ENCODE data around the gene RRAS2.

RRAS2 gene

DNA sequence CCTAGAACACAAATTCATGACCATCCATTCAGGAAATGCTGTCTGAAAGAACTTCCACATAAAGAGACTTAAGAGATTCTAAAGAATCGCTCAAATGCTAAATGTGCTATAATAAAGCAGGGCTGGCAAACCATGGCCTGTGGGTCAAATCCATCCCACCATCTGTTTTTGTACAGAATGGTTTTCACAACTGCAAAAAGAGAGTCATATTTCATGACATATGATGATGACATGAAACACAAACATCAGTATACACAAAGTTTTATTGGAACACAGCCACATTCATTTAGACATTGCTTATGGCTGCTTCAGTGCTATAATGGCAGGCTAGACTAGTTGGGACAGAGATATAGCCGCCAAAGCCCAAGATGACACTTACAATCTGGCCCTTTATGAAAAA is 85.1 kb downstream of the RRAS2 start:
- no peaks in the 10 kb centered on the region for H3K27me3 Mint-ChIP-seq
- ATAC-seq (no peak), DNase-seq (no peak)
- no peak overlapping the region for H3K4me3 Mint-ChIP-seq
- peaks cover 36% of the 10 kb centered on the region for H3K4me1 Mint-ChIP-seq
- no peaks in the 10 kb centered on the region for H3K9me3 Mint-ChIP-seq
- H3K27ac Mint-ChIP-seq: no peak overlapping the region

DNA sequence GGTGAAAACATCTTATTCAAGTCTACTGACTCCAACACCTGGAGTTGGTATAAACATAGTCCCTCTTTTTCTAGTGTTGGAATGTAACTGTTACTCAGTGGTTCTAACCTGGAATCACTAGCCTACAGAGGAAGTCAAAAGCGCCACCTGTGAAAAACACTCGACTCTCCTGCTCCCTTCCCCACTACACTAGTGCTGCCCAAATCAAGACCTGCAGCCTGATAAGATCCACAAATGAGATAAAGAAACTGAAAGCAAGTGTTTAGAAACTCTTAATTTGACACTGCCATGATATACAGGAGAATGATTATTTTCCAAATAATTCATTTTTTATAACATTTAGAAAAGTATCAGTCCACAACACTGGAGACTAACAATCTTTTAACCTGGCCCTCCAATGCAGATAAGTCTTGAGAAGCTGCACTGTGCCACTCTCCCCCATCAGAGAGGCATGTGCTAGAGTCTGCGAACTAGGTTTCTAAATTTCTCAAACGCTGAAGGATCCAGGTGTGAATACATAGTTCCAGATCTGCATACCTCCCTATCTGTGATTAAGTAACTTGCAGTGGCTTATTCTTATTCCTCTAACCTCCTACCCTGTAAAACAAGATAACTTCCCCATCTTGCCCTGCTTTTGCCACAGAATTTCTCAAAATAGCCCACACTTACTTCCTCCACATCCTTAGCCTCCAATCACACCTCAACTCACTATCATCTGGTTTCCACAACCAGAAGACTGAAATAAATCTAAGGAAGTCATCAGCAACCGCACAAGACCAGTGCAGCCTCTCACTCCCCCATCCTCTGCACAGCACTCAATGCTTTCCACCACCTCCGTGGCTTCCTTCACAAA is 88.1 kb downstream of the RRAS2 start:
- peak overlapping the region in 1 of 2 donors; percentile 42 for H3K27ac Mint-ChIP-seq
- peak; percentile 96 for ATAC-seq
- peak overlapping the region; percentile 38 to 65 for H3K4me3 Mint-ChIP-seq
- H3K9me3 Mint-ChIP-seq: no peaks in the 10 kb centered on the region
- H3K27me3 Mint-ChIP-seq: no peaks in the 10 kb centered on the region
- peaks cover 28% of the 10 kb centered on the region for H3K4me1 Mint-ChIP-seq
- peak in 1 of 2 donors; percentile 33 for DNase-seq

DNA sequence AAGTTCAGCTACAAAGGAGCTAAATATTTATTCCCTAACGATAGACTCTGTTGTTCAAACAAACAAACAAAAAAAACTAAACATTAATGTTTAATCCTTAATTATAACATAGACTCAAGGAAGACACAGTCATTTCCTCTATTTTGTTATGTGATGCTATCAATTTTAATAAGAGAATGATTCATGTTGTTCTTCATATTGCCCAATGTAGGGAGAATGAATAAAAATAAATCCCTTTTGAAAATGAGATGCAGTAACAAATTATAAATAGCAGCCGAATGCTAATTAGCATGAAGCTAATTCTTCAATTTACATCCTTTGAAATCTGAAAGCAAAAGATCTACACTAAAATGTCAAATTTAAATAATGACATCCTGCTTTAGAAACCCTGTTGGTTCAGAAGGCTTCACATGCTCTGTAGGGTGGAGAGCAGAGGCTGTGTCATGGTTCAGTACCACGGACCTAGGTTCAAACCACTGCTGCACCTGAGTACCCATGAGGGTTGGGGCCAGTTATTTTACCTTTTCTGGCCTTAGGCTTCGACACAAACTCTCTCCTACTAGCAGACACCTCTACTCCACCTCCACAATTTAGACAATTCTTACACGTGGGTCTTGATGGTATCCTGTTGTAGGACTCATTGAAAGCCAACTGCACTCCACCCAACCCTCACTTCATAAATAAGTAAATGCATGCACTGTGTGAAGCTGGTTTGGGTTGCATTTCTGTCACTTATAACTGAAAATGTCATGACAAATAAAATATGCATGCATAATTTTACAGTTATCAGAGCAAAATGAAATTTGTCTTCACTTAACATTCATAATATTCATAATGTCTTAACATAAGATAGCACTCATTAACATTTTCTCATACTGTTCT is 89.0 kb downstream of the RRAS2 start:
- Mint-ChIP-seq H3K4me3 (no peak overlapping the region), H3K27ac (no peak overlapping the region), H3K9me3 (peaks cover 0 to 9% of the 10 kb centered on the region in 2 donors), H3K27me3 (no peaks in the 10 kb centered on the region), H3K4me1 (peaks cover 28% of the 10 kb centered on the region)
- ATAC-seq (no peak), DNase-seq (no peak)

DNA sequence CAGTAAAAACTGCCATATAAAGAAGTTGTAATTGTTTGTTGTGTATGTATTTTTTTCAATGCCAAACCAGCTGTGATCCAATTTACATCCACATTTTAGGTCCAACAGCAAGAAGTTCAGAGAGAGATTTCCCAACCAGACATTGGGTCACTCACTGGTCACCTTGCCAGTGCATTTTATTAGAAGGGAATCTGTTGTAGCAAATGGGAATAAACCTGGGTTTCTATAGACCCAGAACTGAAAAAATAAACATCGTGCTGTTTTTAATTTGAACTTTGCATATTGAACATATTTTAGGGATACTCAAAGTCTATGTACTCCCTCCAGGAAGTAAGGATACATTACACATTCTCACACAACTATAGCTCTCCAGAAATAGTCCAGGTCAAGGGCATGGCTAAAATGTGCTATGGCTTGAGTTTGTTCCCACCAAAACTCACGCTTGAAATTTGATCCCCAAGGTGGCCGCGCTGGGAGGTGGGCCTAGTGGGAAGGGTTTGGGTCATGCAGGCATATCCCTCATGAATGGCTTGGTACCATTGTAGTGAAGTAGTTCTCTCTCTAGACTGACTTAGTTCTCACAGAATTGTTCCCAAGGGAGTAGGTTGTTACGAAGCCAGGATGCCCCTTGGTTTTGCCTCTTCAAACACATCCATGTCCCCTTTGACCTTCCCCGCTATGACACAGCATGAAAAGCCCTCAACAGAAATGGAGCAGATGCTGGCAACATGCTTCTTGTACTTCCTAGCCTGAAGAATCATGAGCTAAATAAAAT is 90.9 kb downstream of the RRAS2 start:
- H3K4me3 Mint-ChIP-seq: no peak overlapping the region
- no peaks in the 10 kb centered on the region for H3K27me3 Mint-ChIP-seq
- H3K27ac Mint-ChIP-seq: no peak overlapping the region
- peaks cover 28% of the 10 kb centered on the region for H3K4me1 Mint-ChIP-seq
- H3K9me3 Mint-ChIP-seq: peaks cover 0 to 18% of the 10 kb centered on the region in 2 donors
- ATAC-seq (no peak), DNase-seq (no peak)

DNA sequence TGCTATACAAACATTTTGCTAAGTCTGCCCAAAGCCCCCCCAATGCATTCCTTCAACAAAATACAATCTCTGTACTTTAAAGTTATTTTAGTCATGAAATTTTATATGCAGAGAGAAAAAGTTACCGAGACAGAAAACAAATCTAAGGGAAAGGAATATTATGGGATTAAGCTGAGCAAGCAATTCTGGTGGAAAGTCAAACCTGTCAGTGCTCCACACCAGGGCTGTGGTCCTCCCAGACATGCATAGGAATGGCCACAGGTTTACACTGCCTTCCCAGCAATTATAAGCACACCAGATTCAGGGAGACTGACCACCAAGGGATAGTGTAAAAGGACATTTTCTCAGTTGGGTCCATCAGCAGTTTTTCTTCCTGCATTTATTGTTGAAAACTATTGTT is 92.4 kb downstream of the RRAS2 start:
- H3K9me3 Mint-ChIP-seq: peaks cover 0 to 18% of the 10 kb centered on the region in 2 donors
- H3K4me3 Mint-ChIP-seq: no peak overlapping the region
- H3K27ac Mint-ChIP-seq: no peak overlapping the region
- DNase-seq (no peak), ATAC-seq (no peak)
- peaks cover 18% of the 10 kb centered on the region for H3K4me1 Mint-ChIP-seq
- H3K27me3 Mint-ChIP-seq: no peaks in the 10 kb centered on the region

DNA sequence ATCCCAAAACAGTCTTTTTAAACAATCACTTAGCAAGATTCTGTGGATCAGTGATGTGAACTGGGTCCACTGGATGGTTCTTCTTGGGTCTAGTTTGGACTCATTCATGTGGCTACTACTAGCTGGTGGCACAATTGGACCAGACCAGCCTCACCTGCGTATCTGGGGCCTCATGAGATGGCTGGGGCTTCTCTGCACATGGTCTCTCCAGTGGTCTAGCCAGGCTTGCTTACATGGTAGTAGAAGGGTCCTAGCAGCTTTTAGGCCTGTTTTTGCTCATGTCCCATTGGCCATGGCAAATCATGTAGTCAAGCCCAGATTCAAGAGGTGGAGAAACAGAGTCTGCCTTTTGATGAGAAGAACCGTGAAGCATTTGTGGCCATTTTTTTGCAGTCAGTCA is 94.0 kb downstream of the RRAS2 start:
- no peak overlapping the region for H3K27ac Mint-ChIP-seq

DNA sequence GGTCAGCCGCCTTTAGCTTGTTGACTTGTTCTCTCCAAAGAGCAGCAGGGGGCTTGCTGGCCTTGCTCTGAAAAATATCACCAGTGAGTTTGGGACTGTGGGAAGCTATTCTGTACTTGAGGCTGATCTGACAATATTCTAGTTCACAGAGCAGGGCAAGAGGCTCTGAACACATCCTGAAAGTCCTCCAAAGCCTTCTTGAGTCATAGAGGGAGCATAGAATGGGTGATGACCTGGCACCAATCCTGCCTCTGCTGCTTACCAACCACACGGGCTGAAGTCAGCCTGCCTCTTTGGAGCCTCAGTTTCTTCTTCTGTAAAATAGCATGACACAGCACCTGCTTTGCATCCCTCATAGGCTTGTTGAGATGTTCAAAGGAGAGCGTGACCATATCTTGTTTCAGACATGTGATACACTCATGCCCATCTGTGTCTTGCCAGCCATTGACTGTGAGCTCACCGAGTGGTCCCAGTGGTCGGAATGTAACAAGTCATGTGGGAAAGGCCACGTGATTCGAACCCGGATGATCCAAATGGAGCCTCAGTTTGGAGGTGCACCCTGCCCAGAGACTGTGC is 96.6 kb downstream of the RRAS2 start:
- Mint-ChIP-seq H3K4me3 (no peak overlapping the region), H3K27ac (peak overlapping the region in 1 of 2 donors; percentile 88), H3K4me1 (no peaks in the 10 kb centered on the region), H3K9me3 (peaks cover 0 to 18% of the 10 kb centered on the region in 2 donors), H3K27me3 (no peaks in the 10 kb centered on the region)
- DNase-seq: no peak
- ATAC-seq: no peak

More for the DNA sequence above, 94.0 kb downstream of the RRAS2 start:
- H3K27me3 Mint-ChIP-seq: no peaks in the 10 kb centered on the region
- H3K9me3 Mint-ChIP-seq: peaks cover 0 to 18% of the 10 kb centered on the region in 2 donors
- peaks cover 2% of the 10 kb centered on the region for H3K4me1 Mint-ChIP-seq
- no peak for ATAC-seq
- DNase-seq: no peak
- no peak overlapping the region for H3K4me3 Mint-ChIP-seq

DNA sequence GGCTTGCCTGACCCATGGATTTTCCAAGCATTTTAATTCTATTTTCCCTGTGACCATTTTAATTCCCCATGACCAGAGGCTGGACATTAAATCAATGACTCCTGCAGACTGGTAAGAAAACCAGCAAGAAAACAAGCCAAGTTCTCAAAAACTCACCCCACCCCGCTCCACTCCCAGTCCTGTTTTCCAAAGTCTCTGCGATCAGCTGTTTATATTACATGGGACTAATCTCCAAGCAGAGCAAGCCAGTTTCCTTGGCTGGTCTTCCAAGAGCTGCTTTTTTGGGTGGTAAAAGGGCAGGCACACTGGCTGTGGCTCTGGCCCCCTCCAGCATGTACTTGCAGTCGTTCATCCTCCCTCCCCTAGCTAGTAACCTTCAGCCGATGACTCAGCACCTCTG is 97.9 kb downstream of the RRAS2 start:
- ATAC-seq (no peak), DNase-seq (no peak)
- H3K27me3 Mint-ChIP-seq: no peaks in the 10 kb centered on the region
- no peak overlapping the region for H3K4me3 Mint-ChIP-seq
- peaks cover 0 to 18% of the 10 kb centered on the region in 2 donors for H3K9me3 Mint-ChIP-seq
- no peaks in the 10 kb centered on the region for H3K4me1 Mint-ChIP-seq
- H3K27ac Mint-ChIP-seq: peak overlapping the region in 1 of 2 donors; percentile 48

DNA sequence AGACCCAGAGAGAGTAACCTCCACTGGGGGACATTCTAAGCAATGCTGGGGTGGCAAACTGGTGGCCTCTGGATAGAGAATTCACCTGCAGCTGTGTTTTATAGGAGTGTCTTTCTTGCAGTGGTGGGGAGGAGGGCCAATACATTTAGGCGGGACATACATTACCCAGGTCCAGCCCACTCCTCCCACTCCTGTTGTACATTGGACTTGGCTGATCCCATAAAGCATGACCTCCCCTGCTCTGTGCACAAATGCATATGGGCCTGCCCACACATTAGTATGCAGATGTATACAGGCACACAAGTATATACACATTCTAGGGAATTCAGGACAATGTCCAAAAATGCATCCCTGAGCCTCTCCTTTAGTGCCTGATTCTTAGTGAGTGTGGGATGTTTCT is 99.1 kb downstream of the RRAS2 start:
- peaks cover 0 to 8% of the 10 kb centered on the region in 2 donors for H3K9me3 Mint-ChIP-seq
- H3K4me1 Mint-ChIP-seq: no peaks in the 10 kb centered on the region
- no peak overlapping the region for H3K4me3 Mint-ChIP-seq
- H3K27me3 Mint-ChIP-seq: no peaks in the 10 kb centered on the region
- no peak for DNase-seq
- no peak overlapping the region for H3K27ac Mint-ChIP-seq
- peak; percentile 22 for ATAC-seq

DNA sequence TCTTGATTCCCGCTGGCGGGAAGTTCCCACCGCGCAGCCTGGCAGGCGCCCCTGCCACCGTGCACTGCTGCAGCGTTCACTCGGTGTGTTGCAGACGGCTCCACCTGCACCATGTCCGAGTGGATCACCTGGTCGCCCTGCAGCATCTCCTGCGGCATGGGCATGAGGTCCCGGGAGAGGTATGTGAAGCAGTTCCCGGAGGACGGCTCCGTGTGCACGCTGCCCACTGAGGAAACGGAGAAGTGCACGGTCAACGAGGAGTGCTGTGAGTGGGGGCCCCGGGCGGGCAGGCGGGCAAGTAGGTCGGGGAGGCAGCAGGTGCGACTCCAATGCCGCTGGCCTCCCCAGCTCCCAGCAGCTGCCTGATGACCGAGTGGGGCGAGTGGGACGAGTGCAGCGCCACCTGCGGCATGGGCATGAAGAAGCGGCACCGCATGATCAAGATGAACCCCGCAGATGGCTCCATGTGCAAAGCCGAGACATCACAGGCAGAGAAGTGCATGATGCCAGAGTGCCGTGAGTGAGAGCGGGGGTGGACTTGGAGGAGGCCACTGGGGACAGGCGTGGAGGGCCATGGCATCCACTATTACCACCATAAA is 99.7 kb downstream of the RRAS2 start:
- Mint-ChIP-seq H3K27me3 (no peaks in the 10 kb centered on the region), H3K27ac (no peak overlapping the region), H3K9me3 (peaks cover 0 to 8% of the 10 kb centered on the region in 2 donors), H3K4me1 (no peaks in the 10 kb centered on the region), H3K4me3 (no peak overlapping the region)
- ATAC-seq (peak; percentile 16), DNase-seq (no peak)

DNA sequence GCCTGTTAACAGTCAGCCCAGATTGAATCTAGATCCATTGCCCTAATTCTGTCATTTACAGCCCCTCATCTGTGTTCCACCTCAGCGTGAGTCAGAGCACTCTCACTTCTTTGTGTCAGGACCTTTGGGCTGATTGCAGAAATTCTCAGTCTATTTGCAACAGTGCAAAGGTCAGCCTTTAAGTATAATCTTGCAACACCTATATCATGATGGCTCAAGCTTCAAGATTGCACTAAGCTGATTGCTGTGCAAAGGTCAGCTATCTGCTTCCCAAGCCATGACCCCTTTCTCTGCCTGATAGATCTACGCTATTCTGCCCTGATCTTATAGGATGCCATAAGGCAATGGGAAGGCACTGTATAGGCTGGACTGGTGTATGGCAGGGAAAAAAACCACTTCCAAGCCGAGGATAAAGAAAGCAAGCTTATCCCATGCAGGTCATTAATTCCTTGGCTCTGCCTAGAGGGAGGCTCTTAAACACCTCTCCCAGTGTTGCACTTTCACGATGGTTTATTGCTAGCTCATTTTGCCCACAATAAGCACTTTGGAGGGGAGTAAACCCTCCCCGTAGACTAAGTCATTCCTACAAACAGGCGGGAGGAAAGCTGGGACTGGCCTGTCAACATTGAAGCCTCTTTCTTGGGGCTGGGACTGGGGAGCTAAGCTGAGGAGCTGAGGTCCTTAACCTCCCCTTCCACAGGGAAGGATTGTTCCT is 100.6 kb downstream of the RRAS2 start:
- peak overlapping the region in 1 of 2 donors; percentile 61 for H3K27ac Mint-ChIP-seq
- H3K4me3 Mint-ChIP-seq: no peak overlapping the region
- H3K27me3 Mint-ChIP-seq: no peaks in the 10 kb centered on the region
- ATAC-seq: no peak
- DNase-seq: no peak
- H3K4me1 Mint-ChIP-seq: no peaks in the 10 kb centered on the region
- H3K9me3 Mint-ChIP-seq: peaks cover 0 to 2% of the 10 kb centered on the region in 2 donors

DNA sequence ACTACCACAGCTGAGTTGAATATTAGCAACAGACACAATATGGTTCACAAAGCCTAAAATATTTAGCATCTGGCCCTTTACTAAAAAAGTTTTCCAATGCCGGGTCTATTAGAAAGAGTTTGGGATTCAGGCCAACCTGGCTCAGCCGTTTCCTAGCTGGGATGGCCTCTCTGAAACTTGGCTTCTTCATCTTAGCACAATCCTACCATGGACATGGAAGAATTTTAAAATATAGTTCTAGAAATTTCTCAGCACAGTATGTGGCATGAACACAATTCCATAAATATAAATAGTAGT is 103.8 kb downstream of the RRAS2 start:
- Mint-ChIP-seq H3K9me3 (no peaks in the 10 kb centered on the region), H3K4me3 (no peak overlapping the region), H3K27me3 (no peaks in the 10 kb centered on the region), H3K27ac (no peak overlapping the region), H3K4me1 (no peaks in the 10 kb centered on the region)
- ATAC-seq (no peak), DNase-seq (no peak)

DNA sequence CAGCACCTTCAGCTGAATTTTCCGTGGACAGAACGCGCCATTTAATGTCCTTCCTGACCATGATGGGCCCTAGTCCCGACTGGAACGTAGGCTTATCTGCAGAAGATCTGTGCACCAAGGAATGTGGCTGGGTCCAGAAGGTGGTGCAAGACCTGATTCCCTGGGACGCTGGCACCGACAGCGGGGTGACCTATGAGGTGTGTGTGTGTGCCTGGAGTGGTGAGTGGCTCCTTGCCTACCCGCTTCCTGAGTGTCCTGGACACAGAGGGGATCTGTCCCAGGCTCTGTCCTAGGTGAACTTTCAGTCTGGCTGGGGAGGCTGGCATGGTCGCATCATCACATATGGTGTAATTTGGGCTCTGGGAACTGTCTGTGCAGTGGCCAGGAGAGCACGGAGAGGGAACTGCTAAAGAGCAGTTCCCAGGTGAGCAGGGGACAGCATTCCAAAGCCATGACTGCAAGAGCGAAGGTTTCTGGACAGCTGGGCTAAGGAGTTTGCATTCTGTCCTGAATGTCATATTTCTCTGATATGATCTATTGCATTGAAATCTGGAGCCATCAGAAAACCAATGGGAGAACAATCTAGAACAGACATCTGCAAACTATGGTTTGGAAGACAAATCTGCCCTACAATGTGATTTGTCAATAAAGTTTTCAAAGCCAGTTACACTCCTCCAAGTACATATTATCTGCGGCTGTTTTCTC is 104.3 kb downstream of the RRAS2 start:
- H3K4me3 Mint-ChIP-seq: no peak overlapping the region
- DNase-seq: no peak
- no peaks in the 10 kb centered on the region for H3K4me1 Mint-ChIP-seq
- H3K27me3 Mint-ChIP-seq: no peaks in the 10 kb centered on the region
- no peak overlapping the region for H3K27ac Mint-ChIP-seq
- H3K9me3 Mint-ChIP-seq: no peaks in the 10 kb centered on the region
- ATAC-seq: no peak

DNA sequence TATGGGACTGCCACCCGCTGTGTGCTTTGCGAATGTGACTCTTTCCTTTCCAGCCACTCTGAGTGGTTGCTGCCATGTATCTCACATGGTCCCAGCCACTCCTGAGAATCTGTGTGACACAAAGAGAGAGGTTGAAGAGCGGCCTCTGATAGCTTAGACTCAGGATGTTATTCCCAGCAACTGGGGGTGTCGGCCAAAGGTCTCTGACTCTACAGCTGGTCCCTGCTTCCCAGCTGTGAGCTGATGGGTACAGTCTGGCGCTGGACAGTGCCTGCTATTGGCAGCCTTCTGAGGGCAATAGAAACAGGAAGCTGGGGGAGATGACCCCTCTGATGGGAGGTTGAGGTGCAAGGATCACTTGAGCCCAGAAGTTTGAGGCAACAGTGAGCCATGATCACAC is 105.1 kb downstream of the RRAS2 start:
- DNase-seq (no peak), ATAC-seq (no peak)
- Mint-ChIP-seq H3K4me3 (no peak overlapping the region), H3K4me1 (peaks cover 6% of the 10 kb centered on the region), H3K27me3 (no peaks in the 10 kb centered on the region), H3K27ac (no peak overlapping the region), H3K9me3 (no peaks in the 10 kb centered on the region)

Data from stimulated activated naive CD8-positive, alpha-beta T cell treated with anti-CD3 and anti-CD28 coated beads, Interleukin-15, amount 100 ng/mL, for 72 hours (primary cell).